SKM-1 treated with dmso at 0.1 percent for 144 hours (cell line): Measurements from ENCODE around the gene MBOAT7.

ENCODE experiments used
- DNase-seq: peaks from one replicate; lab custom pipeline; 2025; ENCODE audit not compliant: unreplicated experiment; lab: John Stamatoyannopoulos, UW

Gene MBOAT7

GRCh38 chr19:54145541-54146158 lies 43.7 kb downstream of the MBOAT7 start:
- DNase-seq = no peak

DNA sequence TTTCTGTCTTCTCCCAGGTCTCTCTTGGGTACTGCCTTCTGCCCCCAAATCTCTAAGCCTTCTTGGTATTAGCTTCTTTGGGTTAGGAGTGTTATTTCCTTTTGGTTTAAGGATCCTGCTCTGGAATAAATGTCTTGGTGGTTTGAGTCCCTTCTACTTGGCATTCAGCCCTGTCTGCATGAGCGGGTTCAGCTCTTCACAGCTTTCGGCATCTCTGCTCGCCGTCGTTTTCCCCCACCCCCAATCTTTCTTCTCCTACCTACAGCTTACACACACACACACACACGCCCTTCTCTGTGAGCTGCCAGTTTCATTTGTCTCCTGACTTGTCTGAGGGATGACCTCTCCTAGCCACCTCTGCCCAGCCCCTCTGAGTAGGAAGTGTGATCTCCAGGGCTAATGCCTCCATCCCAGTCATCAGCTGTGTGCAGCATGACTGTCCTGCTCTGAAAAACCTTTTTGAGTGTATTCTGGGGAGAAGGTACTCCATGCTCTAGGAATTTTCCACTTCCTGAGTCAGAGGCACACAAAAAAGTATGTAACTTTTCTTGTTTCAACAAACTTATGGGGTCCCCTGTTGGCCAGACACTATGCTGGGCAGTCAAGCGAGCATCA lies 47.1 kb downstream of the MBOAT7 start:
- DNase-seq = no peak

DNA sequence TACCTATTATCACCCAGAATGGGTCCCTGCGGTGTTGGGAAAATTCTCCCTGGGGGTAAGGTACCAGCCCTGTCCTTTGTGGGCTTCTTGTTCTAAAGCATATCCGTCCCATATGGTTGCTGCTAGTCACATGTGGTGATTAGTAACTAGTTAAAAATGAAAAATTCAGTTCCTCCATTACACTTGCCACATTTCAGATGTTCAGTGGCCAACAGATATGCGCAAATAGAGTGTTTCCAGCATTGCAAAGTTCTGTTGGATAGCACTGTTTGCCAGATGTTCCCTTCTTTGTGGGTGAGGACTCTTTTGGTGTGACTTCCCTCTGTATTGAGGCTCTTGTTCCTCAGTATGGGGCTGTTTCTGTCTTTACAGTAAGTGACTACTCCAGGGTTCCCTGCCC lies 48.0 kb downstream of the MBOAT7 start:
- DNase-seq = no peak

GRCh38 chr19:54138489-54139256 lies 50.7 kb downstream of the MBOAT7 start:
- no peak for DNase-seq

GRCh38 chr19:54137699-54138488 lies 51.5 kb downstream of the MBOAT7 start, which contains the start of gene CNOT3:
Gene CNOT3, plus strand, starts transcription at chr19:54137762. Its CDS starts 5,217 bp downstream, at chr19:54142979.
- no peak for DNase-seq

GRCh38 chr19:54136864-54137698 lies 52.3 kb downstream of the MBOAT7 start:
- DNase-seq = peak; percentile 95

GRCh38 chr19:54136086-54136863 lies 53.1 kb downstream of the MBOAT7 start:
- DNase-seq = no peak

GRCh38 chr19:54133957-54134590 lies 55.3 kb downstream of the MBOAT7 start:
- no peak for DNase-seq

DNA sequence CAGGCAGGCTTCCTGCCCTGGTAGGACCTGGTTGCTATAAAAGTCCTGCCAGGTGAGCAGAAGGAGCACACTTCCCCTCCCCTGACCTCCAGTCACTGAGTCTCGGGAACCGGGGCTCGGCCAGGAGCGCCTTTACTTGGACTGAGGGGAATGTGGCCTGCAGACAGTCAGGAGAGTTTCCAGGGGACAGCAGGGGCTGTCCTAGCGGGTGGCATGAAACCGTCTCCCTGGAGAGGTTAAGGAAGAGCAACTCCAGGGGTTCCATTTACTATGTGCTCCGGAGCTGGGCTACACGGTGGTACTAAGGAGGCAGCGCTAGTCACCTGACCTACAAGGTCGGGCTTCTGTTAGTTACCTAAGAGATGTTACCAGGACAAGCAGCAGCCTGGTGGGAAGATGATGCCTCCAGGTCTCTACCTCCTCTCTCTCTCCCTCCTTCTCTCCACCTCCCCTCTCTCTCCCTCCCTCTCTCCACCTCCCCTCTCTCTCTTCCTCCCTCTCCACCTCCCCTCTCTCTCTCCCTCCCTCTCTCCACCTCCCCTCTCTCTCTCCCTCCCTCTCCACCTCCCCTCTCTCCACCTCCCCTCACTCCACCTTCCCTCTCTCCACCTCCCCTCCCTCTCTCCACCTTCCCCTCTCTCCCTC lies 55.9 kb downstream of the MBOAT7 start:
- no peak for DNase-seq

DNA sequence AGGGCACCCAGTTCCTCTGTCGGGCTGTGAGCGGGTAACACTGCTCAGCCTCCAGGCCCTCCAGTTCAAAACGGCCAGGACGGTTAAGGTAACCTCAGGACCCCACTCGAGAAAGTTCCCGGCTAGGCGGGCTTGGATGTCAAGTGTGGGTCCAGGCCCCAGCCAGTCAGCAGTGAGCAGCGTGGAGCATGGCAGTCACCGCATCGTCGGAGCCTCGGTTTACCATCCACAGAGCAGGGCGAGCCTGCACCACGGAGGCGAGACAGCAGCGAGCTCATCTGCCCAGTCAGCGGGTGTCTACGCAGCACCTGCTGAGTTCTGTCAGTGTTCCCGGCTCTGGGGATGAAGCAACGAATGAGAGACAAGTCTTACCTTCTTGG lies 59.8 kb downstream of the MBOAT7 start:
- DNase-seq = no peak

DNA sequence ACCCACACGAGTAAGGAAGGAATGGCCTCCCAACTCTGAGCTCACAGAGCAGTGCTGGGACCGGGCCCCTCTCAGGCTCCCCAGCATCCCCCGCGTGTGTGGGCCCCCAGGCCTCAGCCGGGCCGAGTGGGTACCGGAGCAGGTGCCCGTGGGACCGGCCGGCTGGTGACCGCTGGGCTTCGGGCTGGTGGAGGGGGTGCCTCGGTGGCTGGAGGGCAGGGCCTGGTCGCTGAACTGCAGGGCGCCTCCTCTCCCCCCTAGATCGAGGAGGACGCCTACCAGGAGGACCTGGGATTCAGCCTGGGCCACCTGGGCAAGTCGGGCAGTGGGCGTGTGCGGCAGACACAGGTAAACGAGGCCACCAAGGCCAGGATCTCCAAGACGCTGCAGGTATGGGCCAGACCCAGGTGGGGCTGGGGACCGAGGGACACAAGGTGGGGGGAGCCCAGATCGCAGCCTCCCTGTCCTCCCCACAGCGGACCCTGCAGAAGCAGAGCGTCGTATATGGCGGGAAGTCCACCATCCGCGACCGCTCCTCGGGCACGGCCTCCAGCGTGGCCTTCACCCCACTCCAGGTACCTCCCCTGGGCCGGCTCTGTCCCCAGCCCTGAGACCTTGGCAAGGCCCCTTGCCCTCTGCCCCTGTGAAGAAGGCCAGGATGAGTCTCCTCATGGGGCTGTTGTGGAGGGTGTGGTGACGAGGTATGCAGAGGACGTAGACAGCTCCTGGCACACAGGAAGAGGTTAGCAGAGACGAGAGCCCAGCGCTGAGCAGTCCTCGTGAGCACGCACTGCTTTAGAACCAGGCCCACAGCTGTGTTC lies 60.4 kb downstream of the MBOAT7 start:
- DNase-seq = no peak

- DNase-seq = no peak
These were observed 61.0 kb downstream of the MBOAT7 start for GRCh38 chr19:54128441-54128725.

DNA sequence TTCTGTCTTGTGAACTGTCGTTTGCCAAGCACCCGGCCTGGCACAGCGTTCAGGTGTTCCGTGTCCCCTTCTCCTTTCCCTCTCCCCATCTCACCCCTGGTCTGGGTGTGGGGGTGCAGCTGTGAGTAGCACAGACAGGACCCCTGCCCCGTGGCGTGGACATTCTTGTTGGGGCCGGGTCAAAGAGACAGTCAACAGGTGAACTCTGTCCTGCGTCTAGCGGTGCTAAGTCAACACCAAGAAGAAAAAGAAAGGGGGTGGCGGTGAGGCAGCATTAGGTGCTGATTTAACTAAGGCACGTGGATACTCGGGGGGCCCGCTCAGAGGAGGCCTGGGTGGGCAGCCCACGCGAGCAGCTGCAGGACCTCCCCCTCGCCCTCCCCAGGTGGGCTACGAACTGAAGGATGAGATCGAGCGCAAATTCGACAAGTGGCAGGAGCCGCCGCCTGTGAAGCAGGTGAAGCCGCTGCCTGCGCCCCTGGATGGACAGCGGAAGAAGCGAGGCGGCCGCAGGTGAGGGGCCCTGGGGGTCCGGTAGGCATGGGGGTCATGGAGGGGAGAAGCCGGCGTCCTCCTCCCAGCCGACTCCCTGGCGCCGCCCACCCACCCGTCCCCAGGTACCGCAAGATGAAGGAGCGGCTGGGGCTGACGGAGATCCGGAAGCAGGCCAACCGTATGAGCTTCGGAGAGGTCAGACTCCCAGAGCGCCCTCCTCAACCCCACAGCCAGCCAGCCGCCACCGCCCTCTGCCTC lies 61.5 kb downstream of the MBOAT7 start:
- no peak for DNase-seq

- DNase-seq = no peak
These were observed 63.7 kb downstream of the MBOAT7 start for GRCh38 chr19:54125713-54126112.

DNA sequence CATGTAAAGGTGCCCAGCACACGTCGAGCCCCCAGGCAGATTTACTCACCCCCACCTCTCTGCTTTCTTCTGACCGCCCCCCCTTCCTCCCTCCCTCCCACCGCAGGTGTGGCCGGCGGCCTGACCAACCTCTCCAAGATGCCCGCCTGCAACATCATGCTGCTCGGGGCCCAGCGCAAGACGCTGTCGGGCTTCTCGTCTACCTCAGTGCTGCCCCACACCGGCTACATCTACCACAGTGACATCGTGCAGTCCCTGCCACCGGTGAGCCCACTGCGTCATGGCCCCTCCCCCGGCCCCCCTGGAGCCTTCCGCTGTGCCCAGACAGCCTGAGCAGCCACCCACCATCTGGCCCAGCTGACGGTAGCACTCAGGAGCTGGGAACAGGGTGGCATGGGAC lies 65.0 kb downstream of the MBOAT7 start:
- DNase-seq = no peak

DNA sequence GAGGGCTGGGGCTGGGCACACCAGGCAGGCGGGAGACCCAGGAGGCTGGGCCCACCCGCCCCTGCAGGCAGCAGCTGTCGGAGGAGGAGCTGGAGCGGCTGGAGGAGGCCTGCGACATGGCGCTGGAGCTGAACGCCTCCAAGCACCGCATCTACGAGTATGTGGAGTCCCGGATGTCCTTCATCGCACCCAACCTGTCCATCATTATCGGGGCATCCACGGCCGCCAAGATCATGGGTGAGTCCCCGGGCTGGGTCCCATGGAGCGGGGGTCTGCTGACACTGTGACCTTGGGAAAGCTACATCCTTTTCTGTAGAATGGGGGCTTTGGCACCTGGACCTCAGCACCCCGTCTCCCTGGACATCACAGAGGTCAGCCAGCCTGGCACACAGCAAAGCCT lies 65.7 kb downstream of the MBOAT7 start:
- DNase-seq = no peak
